Measurements from ENCODE around the gene TFDP1.

GRCh38 chr13:113538689-113539058, 45.9 kb upstream of the TFDP1 start:
- TF ChIP-seq, protein P1, sequence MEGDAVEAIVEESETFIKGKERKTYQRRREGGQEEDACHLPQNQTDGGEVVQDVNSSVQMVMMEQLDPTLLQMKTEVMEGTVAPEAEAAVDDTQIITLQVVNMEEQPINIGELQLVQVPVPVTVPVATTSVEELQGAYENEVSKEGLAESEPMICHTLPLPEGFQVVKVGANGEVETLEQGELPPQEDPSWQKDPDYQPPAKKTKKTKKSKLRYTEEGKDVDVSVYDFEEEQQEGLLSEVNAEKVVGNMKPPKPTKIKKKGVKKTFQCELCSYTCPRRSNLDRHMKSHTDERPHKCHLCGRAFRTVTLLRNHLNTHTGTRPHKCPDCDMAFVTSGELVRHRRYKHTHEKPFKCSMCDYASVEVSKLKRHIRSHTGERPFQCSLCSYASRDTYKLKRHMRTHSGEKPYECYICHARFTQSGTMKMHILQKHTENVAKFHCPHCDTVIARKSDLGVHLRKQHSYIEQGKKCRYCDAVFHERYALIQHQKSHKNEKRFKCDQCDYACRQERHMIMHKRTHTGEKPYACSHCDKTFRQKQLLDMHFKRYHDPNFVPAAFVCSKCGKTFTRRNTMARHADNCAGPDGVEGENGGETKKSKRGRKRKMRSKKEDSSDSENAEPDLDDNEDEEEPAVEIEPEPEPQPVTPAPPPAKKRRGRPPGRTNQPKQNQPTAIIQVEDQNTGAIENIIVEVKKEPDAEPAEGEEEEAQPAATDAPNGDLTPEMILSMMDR (IDR thresholded peaks at IDR 0.05; ENCODE audit: borderline replicate concordance, extremely low read depth, low read length, poor library complexity, severe bottlenecking): no peak
- no peak for TF ChIP-seq EZH2 (IDR thresholded peaks at IDR 0.05; ENCODE audit: borderline replicate concordance, low read depth, low read length, severe bottlenecking)
